GM18861 (cell line): ENCODE measurements around the gene LYPD4.
"Not testable (repeated sequence)": the region's sequence is repeated elsewhere in the genome, so short reads cannot be mapped to it uniquely, and the experiment has no call there.

Source experiments
- ATAC-seq: cut with Tn5 transposase; IDR thresholded peaks from one replicate; pipeline ENCODE4 v1.9.1; 2021; ENCODE audit not compliant: unreplicated experiment

Gene LYPD4

DNA sequence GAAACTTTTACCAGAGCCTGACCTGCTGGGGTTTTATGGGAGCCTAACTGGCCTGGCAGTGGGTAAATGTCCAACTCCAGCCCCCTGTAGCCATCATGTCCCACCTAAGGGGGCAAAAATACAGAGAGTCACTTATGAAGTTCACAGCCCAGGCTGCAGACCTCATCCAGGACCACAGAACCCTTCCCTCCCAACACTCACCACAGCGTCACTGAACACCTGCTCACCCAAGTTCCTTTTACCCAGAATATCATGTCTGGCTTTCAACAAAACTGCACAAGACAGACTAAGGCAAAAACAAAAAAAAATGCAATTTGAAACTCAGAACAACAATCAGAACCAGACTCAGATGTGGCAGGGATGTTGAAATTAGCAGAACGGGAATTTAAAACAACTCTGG is 41.7 kb downstream of the LYPD4 start:
- ATAC-seq, result no peak

DNA sequence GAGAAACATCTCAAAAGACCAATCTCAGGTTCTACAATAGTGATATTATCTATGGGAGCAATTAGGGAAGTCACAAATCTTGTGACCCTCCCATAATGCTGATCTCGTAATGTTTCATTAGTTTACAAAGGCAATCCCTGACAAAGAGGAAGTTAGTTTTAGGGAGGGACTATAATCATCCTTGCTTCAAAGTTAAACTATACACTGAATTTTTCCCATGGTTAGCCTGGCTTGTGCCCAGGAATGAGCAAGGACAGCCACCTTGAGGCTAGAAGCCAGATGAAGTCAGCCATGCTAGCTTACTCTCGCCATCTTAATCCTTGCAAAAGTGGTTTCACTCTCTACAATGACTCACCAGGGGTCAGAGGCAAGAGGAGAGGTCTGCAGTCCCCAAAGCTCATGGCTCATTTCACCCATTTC is 42.7 kb downstream of the LYPD4 start:
- ATAC-seq, result no peak

DNA sequence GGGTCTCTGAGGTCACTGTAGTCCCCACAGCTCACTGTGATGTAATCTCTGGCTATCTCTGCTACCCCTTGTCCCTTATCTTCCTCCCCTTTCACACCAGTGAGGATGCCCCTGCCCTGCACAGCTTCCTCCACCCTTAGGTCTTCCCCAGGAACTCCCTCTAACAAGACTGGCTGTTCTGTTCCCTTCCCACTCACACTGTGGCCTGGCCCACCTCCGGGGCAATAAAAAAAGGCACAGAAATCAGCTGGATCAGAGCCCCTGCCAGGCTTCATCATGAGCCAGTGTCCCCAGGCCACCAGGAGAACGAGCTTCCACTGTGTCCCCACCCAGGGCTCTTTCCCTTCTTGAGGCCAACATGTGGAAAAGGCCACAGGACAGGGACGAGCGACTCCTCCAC is 43.5 kb downstream of the LYPD4 start:
- ATAC-seq, result no peak

DNA sequence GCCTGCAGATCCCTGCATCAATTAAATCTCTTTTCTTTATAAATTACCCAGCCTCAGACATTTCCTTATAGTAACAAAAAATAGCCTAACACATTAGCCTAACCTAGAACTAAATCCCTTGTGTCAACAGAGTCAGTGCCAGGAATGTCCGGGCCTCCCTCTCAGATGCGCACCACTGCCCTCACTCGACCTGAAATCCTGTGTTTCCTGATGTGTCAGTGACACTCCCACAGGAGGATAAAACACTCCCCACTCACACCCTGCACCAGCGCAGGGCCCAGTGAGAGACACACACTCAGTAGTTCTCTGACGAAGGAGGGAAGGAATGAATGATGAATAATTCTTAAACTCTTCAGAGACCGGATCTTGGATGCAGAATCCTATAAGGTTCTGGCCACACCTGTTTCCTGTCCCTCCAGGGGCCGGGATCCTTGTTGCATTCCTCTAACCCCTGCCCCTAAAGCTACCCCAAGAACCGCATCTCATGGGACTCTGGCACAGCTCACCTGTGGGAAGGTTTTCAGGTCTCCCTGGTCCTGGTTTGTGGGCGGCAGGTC is 45.0 kb downstream of the LYPD4 start:
- ATAC-seq, result no peak

DNA sequence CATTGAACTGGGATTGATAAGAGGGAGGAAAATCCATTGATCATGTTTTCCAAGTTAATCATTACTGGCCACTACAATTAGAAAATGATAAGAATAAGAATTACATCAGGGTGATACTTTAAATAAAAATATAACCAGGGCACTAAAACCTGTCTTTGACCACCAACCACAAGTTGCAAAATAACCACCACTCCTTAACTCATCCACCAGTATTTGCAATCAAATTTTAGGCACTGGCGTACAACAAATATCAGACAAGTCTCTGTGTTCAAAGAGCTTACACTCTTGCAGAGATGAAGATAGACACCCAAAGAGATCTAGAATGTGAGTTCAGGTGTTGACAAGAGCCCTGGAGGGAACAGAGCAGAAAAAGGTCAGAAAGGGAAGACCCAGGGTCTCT is 47.6 kb downstream of the LYPD4 start:
- no peak for ATAC-seq

DNA sequence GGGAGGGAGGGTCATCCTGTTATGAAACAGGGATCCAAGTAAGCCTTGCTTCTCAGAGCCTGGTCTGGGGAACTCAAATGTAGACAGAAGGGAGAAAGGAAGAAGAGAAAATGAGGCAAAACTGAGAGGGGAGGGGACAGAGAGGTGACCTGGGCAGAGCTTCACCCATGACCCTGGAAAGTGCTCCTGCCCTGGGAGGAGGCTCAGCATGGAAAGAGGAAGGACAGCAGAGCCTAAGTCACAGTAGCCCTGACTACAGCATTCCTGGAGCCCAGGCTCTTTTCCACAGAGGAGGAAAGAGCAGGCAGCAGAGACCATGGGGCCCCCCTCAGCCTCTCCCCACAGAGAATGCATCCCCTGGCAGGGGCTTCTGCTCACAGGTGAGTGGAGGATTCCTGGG is 48.1 kb downstream of the LYPD4 start, which contains the start of gene CEACAM3:
TSS of gene CEACAM3 (plus strand) at position 226 of the 400 bp plus-strand sequence. CDS start at position 317, 91 bp downstream.
- ATAC-seq, result no peak

DNA sequence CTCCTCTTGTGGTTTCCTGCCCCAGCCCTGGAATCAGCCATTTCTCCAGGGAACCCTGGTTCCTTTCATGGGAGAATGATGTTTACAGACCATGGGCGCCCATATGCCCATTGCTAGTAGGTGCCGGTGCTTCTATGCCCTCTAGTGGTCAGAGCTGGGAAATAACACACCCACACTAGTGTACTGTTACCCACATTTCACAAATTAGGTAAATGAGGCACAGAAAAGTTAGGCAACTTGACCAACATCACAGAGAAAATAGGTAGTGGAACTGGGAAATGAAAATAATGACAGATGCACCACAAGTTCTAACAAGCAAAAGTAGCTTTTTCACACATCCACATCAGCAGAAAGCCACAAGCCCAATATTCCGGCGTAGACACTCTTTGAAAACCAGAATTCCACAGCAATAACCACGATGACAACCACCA is 49.4 kb downstream of the LYPD4 start:
- no peak for ATAC-seq

DNA sequence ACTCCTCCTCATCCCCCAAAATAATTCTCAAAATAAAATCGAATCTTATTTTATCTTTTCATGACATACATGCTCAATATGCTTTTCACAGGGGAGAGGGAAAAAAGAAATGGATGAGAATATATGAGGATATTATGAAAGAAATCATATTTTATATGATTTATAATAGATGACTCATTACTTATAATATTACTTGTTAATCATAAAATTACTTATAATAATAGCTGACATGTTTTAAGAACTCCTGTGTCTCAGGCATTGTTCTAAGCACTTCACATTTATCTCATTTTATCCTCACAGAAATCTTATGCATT is 51.1 kb downstream of the LYPD4 start:
- ATAC-seq, result no peak

DNA sequence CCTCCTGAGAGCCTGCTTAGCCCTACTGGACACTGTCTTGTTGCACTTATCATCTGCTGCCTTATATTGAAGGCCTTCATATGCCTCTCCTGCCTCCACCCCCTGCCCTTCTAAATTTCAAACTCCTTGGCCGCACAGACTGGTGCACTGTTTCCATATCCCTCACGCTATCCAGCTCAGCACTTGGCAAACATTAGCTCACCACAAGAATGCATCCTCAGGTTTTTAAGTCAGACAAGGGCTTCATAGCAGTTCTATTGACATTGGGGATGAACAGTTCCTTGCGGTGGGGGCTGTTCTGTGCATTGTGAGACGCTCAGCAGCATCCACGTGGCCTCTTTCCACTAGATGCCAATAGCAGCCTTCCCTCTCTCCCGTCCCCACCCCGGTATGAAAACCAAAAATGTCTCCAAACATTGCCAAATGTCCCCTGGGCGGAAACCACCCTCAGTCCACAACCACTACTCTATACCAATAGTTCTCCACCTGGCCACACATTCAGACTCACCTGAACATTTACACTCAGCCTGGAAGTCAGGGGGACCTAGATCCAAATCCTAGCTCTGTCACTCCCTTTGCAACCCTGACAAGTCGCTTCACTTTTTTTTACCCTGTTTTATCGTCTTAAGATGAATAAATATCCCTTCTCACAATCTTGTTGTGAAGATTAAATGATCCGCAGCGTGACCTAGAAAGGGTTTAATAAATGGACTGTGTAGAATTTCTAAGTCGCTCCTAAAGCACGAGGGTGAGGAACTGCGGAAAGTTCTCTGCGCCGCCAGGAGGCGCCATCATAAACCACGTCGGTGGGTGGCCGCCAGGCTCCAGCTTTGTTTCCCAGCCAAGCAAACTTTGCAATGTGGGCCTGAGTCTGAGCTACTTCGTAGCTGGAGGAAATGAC is 51.7 kb downstream of the LYPD4 start:
- ATAC-seq, result no peak

DNA sequence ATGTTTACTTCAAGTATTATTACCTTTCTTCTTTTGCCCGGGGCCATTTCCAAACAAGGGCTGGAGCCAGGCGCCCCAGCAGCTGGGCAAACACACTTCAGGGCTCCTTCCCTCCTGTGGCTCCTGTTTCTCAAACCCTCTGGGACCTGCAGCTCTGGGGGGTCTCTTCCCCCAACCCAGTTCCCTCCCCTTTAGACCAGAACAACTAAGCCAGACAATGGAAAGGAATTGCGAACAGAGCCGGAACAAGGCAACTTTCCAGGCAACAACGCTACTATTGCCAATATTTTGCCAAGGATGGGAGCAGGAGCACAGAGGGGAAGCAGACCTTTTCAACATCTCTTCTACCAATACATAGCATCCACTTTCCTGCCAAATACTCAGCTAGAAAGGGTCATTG is 55.4 kb downstream of the LYPD4 start:
- not testable (repeated sequence) for ATAC-seq

DNA sequence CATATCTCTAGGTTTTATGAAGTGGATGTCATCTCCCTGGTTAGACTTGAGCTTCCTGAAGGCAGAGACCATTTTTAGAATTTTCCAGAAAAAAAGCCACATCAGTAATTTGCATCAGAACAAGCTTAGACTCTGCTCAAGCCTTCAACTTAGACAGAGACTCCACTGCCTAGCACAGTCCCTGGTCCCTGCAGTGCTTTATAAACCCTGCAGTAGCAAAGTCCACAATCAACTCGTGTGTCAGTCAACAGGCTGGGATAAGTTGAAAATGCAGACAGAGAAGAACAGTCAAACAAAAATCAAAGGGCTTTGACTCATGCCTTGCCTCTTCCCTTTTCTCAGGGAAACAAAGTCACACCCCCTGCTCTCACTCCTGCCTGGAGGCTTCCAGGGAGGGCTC is 56.0 kb downstream of the LYPD4 start:
- not testable (repeated sequence) for ATAC-seq
